GM12801 (cell line): ENCODE data around the gene CARNS1.

Experiments
- TF ChIP-seq, protein P1 (sequence below): IDR thresholded peaks from one replicate; pipeline ENCODE4 v1.5.1; 2011; ENCODE audit warnings: control low read depth; ENCODE audit not compliant: insufficient read length; ENCODE audit errors: extremely low read depth

Gene CARNS1

DNA sequence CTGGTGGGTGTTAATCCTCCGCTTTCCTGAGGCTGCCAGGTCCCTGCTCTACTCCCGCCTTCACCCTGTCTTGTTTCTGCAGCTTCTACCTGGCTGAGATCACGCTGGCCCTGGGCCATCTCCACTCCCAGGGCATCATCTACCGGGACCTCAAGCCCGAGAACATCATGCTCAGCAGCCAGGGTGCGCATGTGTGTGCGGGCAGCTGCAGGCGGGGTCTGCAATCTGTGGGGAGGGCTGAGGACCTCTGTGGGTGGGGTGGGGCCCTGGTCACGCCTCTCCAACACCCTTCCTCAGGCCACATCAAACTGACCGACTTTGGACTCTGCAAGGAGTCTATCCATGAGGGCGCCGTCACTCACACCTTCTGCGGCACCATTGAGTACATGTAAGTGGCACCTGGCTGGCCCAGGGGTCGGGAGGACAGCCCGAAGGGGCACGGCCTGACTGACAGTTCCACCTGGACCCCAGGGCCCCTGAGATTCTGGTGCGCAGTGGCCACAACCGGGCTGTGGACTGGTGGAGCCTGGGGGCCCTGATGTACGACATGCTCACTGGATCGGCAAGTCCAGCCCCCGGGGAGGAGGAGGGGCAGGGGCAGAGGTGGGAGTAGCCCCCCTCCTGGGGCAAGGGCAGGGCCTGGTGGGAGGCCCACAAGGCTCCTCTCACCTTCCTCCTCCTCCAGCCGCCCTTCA lies 17.3 kb downstream of the CARNS1 start:
- TF ChIP-seq, protein P1, sequence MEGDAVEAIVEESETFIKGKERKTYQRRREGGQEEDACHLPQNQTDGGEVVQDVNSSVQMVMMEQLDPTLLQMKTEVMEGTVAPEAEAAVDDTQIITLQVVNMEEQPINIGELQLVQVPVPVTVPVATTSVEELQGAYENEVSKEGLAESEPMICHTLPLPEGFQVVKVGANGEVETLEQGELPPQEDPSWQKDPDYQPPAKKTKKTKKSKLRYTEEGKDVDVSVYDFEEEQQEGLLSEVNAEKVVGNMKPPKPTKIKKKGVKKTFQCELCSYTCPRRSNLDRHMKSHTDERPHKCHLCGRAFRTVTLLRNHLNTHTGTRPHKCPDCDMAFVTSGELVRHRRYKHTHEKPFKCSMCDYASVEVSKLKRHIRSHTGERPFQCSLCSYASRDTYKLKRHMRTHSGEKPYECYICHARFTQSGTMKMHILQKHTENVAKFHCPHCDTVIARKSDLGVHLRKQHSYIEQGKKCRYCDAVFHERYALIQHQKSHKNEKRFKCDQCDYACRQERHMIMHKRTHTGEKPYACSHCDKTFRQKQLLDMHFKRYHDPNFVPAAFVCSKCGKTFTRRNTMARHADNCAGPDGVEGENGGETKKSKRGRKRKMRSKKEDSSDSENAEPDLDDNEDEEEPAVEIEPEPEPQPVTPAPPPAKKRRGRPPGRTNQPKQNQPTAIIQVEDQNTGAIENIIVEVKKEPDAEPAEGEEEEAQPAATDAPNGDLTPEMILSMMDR, result no peak

DNA sequence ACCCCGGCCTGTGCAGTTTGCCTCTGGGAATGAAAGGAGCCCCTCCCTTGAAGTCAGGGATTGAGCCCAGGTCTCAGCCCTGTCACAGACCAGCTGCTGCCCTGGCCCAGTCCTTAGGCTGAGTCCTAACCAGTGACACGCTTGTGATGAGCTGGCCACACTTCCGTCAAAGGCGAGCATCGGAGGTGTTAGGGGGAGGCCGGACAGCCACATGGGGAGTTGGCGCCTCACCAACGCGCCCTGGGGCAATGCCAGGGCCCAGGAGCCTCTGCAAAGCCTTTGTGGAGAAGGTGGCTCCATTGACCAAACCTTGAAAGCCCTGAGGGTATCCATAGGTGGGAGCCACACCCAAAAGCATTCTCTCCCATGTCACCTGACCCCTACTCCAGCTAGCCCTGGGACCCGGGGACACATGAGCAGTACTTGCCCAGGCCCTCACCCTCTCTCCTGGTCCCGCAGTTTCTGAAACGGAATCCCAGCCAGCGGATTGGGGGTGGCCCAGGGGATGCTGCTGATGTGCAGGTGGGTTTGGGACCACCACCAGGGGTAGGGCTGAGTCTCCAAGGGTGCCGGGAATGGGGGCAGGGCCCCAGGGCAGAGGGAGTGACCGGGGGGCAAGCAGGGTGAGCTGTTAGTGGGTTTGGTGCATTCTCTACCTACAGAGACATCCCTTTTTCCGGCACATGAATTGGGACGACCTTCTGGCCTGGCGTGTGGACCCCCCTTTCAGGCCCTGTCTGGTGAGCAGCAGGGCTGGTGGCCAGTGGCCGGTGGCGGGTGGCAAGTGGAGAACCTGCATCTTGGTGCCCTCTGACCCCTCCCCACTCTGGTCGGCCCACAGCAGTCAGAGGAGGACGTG lies 18.3 kb downstream of the CARNS1 start:
- TF ChIP-seq, protein P1, result no peak

DNA sequence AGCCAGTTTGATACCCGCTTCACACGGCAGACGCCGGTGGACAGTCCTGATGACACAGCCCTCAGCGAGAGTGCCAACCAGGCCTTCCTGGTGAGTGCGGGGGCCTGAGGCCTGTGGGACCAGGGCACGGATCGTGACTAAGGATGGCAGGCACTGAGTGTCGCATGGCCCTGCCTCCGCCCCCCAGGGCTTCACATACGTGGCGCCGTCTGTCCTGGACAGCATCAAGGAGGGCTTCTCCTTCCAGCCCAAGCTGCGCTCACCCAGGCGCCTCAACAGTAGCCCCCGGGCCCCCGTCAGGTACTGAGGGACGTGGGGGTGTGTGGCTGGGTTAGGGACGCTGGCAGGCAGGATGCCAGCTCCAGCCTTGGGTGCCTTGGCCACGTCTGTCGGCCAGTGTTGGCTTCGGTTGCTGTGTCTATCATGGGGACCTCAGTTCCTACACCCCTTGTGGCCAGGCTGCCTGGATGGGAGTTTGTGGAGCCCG lies 19.0 kb downstream of the CARNS1 start:
- TF ChIP-seq, protein P1, result no peak

DNA sequence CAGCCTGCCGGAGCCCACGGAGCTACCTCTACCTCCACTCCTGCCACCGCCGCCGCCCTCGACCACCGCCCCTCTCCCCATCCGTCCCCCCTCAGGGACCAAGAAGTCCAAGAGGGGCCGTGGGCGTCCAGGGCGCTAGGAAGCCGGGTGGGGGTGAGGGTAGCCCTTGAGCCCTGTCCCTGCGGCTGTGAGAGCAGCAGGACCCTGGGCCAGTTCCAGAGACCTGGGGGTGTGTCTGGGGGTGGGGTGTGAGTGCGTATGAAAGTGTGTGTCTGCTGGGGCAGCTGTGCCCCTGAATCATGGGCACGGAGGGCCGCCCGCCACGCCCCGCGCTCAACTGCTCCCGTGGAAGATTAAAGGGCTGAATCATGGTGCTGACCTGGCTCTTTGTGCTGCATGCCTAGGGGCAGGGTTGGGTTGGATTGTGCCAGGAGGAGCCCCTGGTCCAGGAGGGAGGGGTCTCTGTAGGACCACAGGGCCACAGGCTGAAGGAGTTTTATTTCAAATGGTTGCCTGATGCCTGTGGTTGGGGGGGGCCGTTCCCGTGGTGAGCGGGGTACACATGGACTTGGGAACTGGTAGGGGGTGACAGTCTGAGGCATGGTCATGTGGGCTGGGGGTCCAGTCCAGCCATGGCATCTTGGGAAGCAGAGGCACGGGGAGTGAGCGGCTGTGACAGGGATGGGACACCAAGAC lies 19.7 kb downstream of the CARNS1 start:
- TF ChIP-seq, protein P1, result no peak

DNA sequence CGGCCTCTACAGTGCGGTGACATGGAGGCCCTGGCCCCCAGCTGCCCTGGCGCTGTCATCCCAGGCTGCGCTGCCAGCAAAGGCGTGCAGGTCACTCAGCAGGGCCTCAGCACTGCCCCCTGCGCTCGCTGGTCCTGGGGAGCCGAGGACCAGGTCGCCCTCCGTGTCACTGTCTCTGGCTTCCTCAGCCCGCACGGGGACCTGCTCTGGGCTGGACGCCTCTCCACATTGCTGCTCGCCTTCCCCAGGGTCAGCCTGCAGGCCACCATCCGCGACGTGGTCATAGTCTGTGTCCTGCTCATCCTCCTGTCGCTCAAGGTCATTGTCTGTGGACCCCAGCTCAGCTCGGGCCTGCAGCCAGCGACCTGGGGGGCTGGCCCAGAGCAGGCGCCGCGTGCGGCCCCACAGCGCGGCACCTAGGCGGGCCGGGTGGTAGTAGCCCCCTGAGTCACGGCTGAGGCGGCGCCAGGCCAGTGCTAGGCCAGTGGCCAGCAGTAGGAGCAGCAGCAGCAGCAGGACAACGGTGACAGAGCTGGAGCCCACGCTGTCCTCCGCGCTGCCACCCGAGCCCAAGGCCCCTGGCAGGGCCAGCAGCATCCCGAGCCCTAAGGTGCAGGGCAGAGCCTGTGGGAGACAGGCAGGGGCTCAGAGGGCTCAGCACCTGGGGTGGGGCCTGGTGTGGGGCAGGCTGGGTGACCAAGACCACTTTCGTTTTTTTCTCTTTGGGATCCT lies 20.4 kb downstream of the CARNS1 start:
- TF ChIP-seq, protein P1, result no peak

DNA sequence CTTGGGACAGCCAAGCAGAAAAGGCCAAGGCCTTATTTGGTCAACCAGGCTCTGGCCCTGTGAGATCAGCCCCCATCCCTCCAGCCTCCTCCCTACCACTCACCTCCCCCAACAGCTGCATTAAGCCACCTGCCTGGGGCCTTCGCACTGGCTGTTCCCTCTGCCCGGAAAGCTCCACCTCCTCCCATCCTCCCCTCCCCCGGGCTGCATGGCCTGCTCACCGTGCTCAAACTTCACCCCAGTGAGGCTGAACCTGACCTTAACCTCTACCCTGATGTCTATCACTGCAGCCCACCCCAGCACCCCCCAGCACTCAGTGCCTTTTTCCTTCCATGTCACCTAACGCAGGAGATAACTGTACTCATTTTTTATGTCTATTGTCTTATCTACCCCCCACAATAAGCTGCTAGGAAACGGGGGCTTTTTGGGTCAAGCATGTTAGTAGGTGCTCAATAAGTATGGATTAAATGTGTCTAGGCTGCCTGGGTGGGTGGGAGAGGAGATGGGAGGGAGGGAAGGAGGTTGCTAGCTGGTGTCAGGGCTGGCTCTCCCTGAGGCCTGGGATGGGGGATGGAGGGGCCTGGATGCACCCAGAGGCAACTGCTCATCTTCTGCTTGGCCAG lies 21.1 kb downstream of the CARNS1 start:
- TF ChIP-seq, protein P1, result no peak
